Measurements from ENCODE around the gene UHRF1. TPM values are rescaled to one million over a fixed set of nuclear protein-coding genes. Genes with fewer than 3 reads are reported as not detected.

Gene UHRF1
- total RNA-seq, 1 experiment from 2014 or later: 109 TPM

- no peak overlapping the region for H3K9ac ChIP-seq (ENCODE audit: low read length)
- H4K20me1 ChIP-seq (ENCODE audit: insufficient read depth): no peaks in the 10 kb centered on the region
- no peak for ATAC-seq
- no peak overlapping the region for H2AFZ ChIP-seq (ENCODE audit: low read depth, low read length, poor library complexity, severe bottlenecking)
- TF ChIP-seq SRF (IDR thresholded peaks at IDR 0.05; ENCODE audit: low read depth): no peak
- TF ChIP-seq RAD21 (IDR thresholded peaks at IDR 0.05; ENCODE audit: low read depth): no peak
- TF ChIP-seq YY1 (IDR thresholded peaks at IDR 0.05; ENCODE audit: extremely low read depth, insufficient replicate concordance, low read depth, low read length): no peak
- no peak for TF ChIP-seq CBX3 (IDR thresholded peaks at IDR 0.05; ENCODE audit: low read depth)
- no peak for TF ChIP-seq EZH2 (IDR thresholded peaks at IDR 0.05)
- no peak for TF ChIP-seq ZNF274 (IDR thresholded peaks at IDR 0.05; ENCODE audit: low read depth, low read length)
- no peak for TF ChIP-seq CEBPB (IDR thresholded peaks at IDR 0.05; ENCODE audit: low read depth)
- no peaks in the 10 kb centered on the region for H3K27me3 ChIP-seq (ENCODE audit: insufficient read depth, low read length)
- intact Hi-C loops (cut with micrococcal nuclease): loop anchor here (5.0 kb wide), 1 partner anchor 93 kb away; the partner anchor contains the start of gene KDM4B
- H3K9me3 ChIP-seq (ENCODE audit: control insufficient read depth in 1 of 2, insufficient read depth in 1 of 2, low read depth in 1 of 2, low read length in 2 of 2): no peaks in the 10 kb centered on the region
- ChIA-PET POLR2A (interaction anchor here (2.5 kb wide), 1 partner anchor 37 kb away, joined by 12 read pairs; no protein-coding TSS in a partner anchor), CTCF (interaction anchor here (8.1 kb wide), 1 partner anchor 157 kb away, joined by 32 read pairs; no protein-coding TSS in a partner anchor), RAD21 (ENCODE audit: low non-redundant PET in 1 of 2, low total read pairs in 2 of 2, uncharacterized antibody in 2 of 2, unreplicated experiment in 2 of 2) (no interaction called here)
- H3K4me3 ChIP-seq (replicated peaks in 1 of 2; ENCODE audit: low read depth in 1 of 2, low read length in 2 of 2): no peak overlapping the region
- H3K4me2 ChIP-seq (ENCODE audit: low read length): no peak overlapping the region
- no TSS peak for BruUV-seq (replicated peaks)
- H3K79me2 ChIP-seq (ENCODE audit: insufficient read depth, low read length): no peaks in the 10 kb centered on the region
- H3K36me3 ChIP-seq (ENCODE audit: control insufficient read depth in 1 of 2, insufficient read depth in 2 of 2, low read length in 2 of 2): no peaks in the 10 kb centered on the region
- peaks cover 30 to 48% of the 10 kb centered on the region in 2 experiments for H3K4me1 ChIP-seq (ENCODE audit: control insufficient read depth in 1 of 2, insufficient read depth in 2 of 2, low read length in 2 of 2)
- DNase-seq (ENCODE audit: low read depth, low spot score): no peak
- H3K9me2 ChIP-seq (ENCODE audit: insufficient read depth): no peaks in the 10 kb centered on the region
- H3K27ac ChIP-seq (ENCODE audit: low read depth, low read length): no peak overlapping the region
Observed at GRCh38 chr19:4873930-4874329, 35.4 kb upstream of the UHRF1 start.

- Histone ChIP-seq H4K20me1 (ENCODE audit: insufficient read depth) (no peaks in the 10 kb centered on the region), H3K4me2 (ENCODE audit: low read length) (no peak overlapping the region), H3K36me3 (ENCODE audit: control insufficient read depth in 1 of 2, insufficient read depth in 2 of 2, low read length in 2 of 2) (no peaks in the 10 kb centered on the region), H3K27me3 (ENCODE audit: insufficient read depth, low read length) (no peaks in the 10 kb centered on the region), H2AFZ (ENCODE audit: low read depth, low read length, poor library complexity, severe bottlenecking) (no peak overlapping the region), H3K4me1 (ENCODE audit: control insufficient read depth in 1 of 2, insufficient read depth in 2 of 2, low read length in 2 of 2) (peaks cover 8 to 14% of the 10 kb centered on the region in 2 experiments; a peak in 3 of 4 replicates), H3K79me2 (ENCODE audit: insufficient read depth, low read length) (no peaks in the 10 kb centered on the region), H3K9me3 (ENCODE audit: control insufficient read depth in 1 of 2, insufficient read depth in 1 of 2, low read depth in 1 of 2, low read length in 2 of 2) (no peaks in the 10 kb centered on the region), H3K4me3 (replicated peaks in 1 of 2; ENCODE audit: low read depth in 1 of 2, low read length in 2 of 2) (no peak overlapping the region), H3K27ac (ENCODE audit: low read depth, low read length) (no peak overlapping the region; the same call in 1 of the 2 replicates), H3K9ac (ENCODE audit: low read length) (no peak overlapping the region), H3K9me2 (ENCODE audit: insufficient read depth) (no peaks in the 10 kb centered on the region)
- ChIA-PET CTCF (no interaction called here), POLR2A (no interaction called here), RAD21 (ENCODE audit: low non-redundant PET in 1 of 2, low total read pairs in 2 of 2, uncharacterized antibody in 2 of 2, unreplicated experiment in 2 of 2) (no interaction called here)
- ATAC-seq (no peak), DNase-seq (ENCODE audit: low read depth, low spot score) (no peak)
- intact Hi-C loops (cut with micrococcal nuclease): no loop called here
- no TSS peak for BruUV-seq (replicated peaks)
- TF ChIP-seq POLR2A (IDR thresholded peaks at IDR 0.05; ENCODE audit: borderline replicate concordance, extremely low read depth, insufficient read depth, insufficient read length) (no peak), ZBTB33 (IDR thresholded peaks at IDR 0.05; ENCODE audit: extremely low read depth, insufficient replicate concordance, low read length) (no peak), FOSL1 (IDR thresholded peaks at IDR 0.05; ENCODE audit: low read depth) (no peak), JUND (IDR thresholded peaks at IDR 0.05) (no peak), CEBPB (IDR thresholded peaks at IDR 0.05; ENCODE audit: low read depth) (no peak), EGR1 (IDR thresholded peaks at IDR 0.05; ENCODE audit: low read depth) (no peak), EZH2phosphoT487 (IDR thresholded peaks at IDR 0.05; ENCODE audit: borderline replicate concordance) (no peak), SP1 (IDR thresholded peaks at IDR 0.05; ENCODE audit: low read depth) (no peak), ZFX (IDR thresholded peaks at IDR 0.05) (no peak), POLR2AphosphoS5 (IDR thresholded peaks at IDR 0.05; ENCODE audit: low read depth, low read length) (no peak), ELF1 (IDR thresholded peaks at IDR 0.05; ENCODE audit: borderline replicate concordance, low read depth) (no peak), SIN3A (IDR thresholded peaks at IDR 0.05; ENCODE audit: low read depth) (no peak), SRF (IDR thresholded peaks at IDR 0.05; ENCODE audit: low read depth) (no peak)
Observed at GRCh38 chr19:4877753-4878490, 31.4 kb upstream of the UHRF1 start.
